GM18868 (cell line): ENCODE results near the gene CADM2.

Experiments
- ATAC-seq: cut with Tn5 transposase; IDR thresholded peaks from one replicate; pipeline ENCODE4 v1.9.1; 2021; ENCODE audit warnings: mild to moderate bottlenecking, moderate library complexity; ENCODE audit not compliant: unreplicated experiment

The CADM2 gene

DNA sequence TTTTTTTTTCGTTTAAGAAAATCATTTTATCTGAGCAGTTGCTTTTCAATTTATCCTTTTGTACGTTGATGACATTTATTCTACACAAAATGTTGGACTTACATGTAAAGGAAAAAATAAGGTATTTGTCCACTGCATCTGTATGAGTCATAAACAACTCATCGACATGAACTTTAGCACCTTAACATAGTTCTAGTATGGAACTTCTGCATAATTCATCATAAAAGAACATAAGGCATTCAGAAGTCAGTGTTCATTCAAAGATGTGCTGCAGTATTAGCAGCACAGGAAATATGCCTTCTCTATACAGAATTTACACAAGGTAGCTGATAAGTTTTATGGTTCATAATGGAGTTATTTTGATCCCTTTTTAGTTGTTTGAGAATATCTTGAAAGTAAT, 801.6 kb downstream of the CADM2 start:
- ATAC-seq: no peak

DNA sequence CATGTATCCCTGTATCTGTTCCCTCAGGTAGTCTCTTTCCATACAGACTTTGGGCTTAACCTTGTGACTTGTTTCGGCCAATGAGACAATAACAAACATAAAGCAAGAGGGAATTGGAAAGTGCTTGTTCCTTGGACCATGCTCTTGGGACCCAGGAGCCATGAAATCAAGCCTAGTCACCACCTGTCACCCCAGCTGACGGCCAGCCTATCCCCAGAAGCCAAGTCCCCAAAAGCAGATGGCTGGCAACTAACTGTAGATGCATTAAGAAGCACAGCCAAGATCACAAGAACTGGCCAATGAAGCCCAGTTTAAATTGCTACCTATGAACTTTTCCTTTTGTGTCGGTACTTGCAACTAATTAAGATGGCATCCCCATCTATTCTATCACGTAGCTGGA, 822.0 kb downstream of the CADM2 start:
- ATAC-seq: no peak

DNA sequence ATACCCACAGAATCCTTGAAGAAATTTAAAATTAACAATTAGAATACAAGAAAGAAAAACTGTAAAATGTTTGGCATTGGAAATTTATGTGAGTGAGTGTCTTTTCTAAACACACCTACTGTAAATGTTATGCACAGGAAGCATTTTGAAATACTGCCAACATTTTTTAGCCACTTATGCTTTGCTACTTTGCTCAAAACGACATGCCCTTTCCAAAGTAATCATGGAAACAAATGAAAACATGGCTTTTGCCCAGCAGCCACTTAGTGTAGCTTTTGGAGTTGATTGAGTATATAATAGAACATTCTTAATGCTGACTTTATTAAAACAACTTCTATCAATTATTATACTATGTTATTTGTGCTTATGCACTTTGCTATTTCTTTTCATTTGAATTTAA, 823.0 kb downstream of the CADM2 start:
- no peak for ATAC-seq

DNA sequence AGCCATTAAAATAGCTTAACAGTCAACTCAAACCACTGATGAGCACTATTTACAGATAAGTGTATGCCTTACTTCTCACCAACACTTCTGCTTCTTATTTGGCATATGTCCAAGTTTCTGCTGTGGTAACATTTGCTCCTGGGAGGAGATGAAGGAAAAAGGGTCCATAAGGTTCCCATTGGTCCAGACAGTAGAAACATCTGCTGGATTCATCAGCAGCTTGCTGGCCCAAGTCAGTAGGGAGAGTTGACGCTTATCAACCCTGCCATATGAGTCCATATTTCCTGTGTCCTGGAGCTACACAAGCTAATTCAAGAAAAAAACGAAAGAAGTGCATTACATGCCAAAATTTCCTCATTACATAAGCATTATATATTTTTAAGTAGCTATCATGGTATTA, 824.5 kb downstream of the CADM2 start:
- ATAC-seq: no peak

DNA sequence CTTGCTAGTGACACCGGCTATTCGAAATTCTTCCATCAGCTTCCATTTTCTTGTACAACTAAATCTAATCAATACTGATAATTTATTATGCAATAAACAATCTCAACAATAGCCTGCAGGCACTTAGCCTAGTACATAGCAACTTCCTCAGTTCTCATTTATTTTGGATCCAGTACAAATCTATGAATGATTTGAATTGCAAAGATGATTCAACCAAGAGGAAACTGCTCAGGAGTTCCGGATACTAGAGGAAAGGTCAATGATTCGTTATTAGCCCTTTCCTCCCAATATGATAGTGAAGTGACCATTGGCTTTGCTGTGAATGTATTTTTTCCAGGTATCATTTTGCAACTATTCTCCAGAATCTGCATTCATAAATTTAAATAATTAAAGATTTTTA, 827.0 kb downstream of the CADM2 start:
- no peak for ATAC-seq

DNA sequence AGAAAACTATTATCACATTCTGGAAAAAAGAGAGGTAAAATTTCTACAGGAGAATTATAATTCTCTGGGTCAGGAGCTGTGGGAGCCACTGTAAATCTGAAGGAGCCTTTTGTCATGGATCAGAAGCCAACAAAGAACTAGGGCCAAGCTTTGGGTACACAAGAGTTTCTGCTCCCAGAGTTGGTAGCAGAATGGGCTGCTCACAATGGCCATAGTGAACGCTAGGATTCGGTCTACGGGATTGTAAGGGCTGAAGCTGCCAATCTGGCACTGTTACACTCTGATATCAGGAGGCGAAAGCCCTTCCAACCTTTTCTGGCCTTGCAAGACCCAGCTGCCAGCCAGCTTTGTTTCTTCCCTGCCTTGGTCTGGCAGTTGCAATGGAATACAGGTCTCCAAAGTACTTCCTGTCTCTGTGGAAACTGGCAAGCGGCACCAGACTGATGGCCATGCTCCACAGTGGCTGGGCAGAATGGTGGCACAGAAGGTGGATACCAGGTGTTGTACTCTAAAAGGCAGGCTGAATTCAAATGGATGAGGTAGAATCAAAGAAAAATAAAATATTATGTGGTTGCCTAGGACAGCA, 831.7 kb downstream of the CADM2 start:
- ATAC-seq: no peak

DNA sequence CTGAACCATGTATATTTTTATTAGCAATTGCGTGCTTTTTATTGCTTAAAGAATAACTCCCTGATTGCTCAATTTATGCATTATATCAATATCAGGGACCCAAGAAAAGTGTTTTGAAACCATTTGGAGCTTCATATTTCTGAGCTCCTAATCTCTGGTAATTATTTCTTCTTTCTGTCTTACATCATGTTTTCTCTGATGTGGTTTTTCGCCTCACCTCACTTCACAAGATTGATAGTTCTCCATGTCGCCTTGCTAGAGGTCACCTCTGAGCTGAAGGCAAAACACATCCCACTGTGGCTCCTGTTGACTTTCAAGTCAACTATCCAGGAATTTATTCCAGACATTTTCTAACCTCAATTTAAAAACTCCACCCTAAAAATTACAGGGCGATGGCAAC, 837.4 kb downstream of the CADM2 start:
- no peak for ATAC-seq

DNA sequence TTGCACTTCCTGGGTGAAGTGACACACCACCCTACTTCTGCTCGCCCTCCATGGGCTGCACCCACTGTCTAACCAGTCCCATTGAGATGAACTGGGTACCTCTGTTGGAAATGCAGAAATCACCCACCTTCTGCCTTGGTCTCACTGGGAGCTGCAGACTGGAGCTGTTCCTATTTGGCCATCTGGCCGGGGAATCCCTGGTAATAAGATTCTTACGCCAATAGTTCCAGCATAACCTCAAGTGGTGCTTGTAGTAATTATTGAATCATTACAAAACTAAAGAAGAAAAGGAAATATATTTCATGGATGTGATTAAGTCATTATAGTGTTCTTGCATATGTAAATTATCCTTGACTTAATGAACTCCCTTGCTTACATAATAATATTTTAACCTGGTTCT, 841.9 kb downstream of the CADM2 start:
- ATAC-seq: no peak

DNA sequence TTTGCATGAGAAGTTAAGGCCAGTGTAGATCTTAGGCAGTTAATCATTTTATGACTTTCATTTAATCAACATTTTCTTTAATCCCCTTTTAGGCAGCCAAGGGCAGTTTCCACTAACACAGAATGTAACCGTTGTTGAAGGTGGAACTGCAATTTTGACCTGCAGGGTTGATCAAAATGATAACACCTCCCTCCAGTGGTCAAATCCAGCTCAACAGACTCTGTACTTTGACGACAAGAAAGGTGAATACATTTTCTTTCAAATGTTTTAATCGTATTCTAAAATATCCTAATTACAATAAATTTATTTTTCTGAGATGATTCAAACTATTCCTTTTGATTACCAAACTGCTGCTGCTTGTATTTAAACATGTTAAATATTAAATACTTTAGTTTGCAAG, 843.2 kb downstream of the CADM2 start:
- ATAC-seq: no peak

DNA sequence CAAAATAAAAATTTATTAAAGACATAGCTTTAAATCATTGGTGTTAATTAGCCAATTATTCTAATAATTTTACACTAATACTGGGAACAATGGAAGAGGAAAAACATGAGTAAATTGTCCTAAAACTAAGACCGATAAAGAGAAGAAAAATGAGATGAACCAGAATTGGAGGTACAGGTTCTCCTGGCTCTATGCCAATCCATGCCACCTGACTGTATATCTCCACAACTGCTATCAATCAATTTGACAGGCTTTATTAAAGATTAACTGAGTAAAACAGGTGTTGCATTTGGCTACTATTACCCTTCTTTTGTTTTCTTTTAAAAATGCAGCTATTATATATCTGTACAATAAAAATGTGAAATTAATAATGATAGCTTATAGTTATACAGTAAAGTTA, 850.0 kb downstream of the CADM2 start:
- no peak for ATAC-seq

DNA sequence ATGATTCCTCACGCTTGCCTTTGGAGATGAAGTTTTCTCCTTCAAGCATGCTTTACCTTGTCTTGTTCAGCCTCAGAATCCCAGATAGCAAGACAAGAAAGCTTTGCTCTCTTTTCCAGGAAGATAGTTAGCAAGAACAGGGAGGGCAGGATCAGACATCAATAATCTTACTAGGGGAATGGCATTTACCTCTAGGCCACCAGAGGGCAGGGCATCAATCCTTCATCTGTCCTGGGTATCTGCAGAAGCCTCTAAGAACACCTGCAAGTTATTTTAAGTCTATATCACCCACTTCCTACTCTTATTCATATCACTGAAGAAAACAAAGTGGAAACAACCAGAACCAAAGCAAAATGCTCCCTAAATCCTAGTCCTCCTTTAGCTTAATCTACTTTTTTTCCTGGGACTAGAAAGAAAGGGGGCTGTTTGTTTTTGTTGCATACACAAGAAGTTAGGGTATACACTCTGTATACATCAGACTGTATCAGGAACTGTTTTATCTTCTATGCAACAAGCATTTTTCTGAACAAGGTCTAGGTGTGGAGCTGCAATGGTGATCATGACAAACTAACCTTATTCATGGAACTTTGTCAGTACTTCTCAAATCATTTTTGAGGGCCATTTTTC, 862.5 kb downstream of the CADM2 start:
- ATAC-seq: peak; percentile 95

DNA sequence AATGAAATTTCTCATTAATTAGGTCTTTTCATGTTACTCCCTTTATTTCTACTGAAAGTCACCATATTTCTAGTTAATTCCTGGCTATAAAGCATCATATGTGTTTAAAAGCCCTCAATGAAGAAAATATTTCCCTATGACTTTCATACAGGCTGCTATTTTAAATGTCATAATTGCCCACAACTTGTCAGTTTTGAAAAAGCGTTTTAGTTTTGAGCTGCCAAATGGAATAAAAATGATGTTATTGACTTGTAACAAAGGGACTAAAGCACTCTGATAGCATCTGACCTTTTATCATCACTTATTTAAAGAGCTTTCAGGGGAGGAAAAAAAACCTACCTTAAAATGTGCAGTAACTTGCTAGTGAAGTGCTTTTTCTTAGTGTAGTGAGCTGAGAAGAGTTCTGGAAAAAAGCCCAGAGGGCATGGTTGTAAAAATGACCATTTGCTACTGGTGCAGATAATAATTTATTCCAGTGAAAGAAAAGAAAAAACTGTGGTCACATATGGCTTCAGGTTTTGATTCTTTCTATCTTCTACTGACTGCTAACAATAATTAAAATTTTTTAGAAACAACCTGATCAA, 877.2 kb downstream of the CADM2 start:
- ATAC-seq: no peak

DNA sequence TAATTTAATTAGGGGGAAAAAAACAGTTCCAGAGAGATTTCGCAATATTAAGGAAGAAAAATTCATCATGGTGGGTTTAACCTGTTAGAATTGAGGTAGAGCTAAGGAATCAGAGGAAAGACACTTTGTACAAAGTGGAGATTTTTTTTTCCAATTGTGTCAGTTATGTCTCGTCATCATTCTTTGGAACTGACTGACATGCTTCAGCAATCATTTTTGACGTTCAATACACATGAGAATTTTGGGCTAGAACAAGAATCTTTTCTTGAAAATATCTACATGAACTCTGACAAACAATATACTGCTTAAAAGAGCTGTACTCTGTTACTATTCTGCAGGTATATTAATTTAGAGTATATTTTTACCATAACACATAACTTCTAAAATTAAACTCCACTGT, 878.6 kb downstream of the CADM2 start:
- ATAC-seq: no peak

DNA sequence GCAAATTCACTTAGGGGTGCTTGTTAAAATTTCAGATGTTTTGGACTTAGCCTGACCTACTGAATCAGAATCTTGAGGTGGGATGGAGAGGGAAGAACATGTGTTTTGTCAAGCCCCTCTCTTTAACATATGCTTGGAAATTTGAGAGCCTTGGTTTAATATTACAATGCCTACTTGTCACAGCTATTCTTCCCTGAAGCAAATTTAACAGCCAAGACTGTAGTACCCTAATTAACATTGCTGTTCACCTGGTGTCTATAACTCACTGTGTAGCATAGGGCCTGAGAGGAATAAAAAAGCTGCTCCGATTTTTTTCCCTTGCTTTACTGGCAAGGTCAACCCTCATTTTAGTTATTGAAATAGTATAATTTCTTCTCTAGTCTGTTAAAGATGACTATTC, 880.1 kb downstream of the CADM2 start:
- no peak for ATAC-seq

DNA sequence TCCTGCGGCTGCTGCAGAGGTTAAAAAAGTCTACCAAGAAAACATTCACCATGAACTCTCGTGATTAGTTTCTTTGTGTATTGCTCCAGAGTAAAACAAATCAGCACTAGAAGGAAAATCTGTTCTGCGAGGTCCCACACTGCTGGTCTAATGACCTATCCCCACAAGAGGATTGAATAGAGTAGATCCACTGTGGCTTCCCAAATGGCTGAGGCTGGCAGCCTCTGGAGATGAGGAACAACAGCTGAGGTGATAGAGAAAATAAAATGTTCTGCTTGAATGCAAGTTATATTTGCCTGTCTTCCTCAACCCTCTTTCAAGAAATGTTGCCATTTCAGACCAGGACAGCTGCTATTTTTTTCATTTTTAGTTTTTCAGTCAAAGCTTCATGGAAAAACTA, 883.3 kb downstream of the CADM2 start:
- no peak for ATAC-seq

DNA sequence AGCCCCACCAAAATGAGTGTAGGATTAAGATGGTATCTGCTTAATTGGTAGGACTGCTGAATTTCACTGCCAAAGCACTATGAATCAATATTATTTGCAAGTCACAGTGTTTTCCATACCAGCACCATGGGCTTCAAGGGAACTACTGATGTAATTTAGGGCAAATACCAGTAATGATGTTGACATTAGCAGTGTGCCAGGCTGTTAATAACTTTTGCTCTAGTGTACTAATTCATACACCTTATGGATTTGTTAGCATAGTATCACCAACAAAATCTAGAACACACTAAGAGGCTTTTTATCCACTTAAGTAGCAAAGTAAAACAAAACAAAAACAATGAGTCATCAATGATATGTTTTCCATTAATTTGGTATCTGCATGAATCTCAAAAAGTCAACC, 888.2 kb downstream of the CADM2 start:
- no peak for ATAC-seq

DNA sequence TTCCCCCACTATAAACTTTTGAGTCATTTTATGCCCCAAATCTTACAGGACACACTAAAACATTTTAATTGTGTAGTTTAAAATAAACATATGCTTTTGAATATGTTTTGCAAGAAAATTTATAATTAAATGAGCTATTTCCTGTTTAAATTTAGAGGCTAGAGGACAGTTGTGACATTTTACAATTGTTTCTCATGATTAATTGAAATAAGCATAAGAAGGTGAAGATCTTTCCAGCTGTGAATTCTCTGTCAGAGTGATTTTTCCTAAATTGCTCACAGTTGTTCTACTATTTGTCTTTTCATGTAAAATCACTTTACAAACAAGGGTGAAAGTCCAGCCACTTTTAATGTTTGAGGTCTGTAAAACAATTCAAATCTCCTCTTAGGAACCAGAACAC, 892.3 kb downstream of the CADM2 start:
- no peak for ATAC-seq

DNA sequence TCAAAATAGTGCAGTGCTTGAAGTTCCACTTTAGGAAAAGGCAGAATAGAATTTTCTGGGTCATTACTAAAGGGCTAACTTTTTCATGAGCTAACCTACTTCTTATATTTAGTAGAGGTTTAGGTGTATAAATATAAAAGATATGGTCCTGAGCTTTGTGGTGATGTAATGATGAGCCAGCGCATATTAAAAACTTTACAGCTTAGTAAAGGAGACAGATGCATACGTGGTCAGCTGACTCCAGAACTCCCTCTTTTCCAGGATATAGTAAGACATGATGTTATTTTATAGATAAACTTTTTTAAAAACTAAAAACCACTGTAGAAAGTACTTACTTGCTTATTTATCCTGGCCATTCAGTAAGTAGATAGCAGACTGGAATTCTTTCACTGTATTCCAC, 895.0 kb downstream of the CADM2 start:
- ATAC-seq: no peak

DNA sequence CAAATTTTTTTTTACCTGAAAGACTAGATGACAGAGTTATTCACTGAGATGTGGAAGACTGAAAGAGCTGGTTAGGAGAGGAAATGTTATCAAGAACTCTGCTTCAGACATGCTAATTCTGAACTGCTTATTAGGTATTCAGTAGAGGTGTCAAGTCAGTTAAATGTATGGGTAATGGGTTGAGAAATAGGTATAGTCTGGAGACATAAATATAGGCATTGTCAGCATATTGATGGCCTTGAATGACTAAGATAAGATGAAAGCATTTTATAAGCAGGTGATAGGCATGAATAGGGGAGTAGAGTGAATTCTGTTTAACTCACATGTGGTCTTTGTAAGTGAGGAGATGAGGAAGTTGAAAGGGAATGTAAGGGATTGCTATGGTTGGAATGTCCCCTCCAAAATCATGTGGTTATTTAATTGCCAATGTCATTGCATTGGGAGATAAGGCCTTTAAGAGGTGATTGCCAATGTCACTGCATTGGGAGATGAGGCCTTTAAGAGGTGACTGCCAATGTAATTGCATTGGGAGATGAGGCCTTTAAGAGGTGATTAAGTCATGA, 904.2 kb downstream of the CADM2 start:
- no peak for ATAC-seq

DNA sequence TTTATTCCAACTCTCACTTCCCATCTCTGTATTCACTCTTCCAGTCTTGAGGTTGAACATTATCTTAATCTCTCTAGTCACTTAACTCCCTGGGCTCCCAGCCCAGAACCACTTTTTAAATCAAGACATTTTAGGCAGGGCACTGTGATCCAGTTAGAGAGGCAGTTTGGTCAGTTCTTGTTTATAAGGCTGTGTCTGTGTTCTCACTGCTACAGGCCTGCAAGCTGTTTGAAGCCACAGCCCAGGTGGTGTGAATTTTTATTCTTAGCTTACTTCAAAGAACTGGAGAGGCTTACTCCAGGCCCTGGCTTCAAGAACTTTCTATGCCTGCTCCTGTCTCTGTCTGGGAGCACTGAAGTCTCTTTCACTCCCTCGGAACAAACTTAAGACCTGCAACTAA, 906.1 kb downstream of the CADM2 start:
- no peak for ATAC-seq

DNA sequence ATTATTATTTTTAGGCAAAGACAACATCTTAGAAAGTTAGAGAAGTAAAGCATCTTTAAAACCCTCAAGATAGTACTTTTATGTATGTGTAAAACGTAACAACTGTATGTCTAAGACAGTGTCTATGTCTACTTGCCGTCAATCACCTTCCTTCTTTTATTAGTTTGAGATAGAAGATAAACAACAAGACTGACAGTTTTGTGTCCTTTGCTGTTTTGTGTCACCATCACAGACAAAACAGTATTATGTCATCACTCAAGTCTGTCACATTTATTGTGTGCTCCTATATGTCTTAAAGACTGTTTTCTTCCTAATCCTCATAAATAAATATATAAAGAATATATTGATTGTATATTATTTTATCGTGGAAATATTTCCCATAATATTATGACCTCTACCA, 908.3 kb downstream of the CADM2 start:
- ATAC-seq: no peak

DNA sequence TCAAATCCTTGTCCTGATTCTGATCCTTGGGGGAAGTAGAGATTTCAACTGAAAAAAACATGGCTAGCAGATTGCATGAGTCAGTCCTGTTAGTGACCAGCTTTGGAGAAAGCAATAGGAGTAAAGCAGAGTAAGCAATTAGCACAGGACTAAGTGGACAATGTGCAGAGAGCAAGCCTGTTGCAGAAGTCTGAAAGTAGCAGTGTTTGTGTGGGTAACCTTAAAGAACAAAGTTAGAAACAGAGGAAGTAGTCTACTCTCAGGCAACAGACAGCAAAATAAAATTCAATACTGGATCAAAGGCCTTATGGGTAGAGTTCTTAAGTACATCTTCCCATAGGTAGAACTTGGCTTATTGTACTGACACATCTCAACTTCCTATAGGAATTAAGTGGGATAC, 916.8 kb downstream of the CADM2 start:
- no peak for ATAC-seq

DNA sequence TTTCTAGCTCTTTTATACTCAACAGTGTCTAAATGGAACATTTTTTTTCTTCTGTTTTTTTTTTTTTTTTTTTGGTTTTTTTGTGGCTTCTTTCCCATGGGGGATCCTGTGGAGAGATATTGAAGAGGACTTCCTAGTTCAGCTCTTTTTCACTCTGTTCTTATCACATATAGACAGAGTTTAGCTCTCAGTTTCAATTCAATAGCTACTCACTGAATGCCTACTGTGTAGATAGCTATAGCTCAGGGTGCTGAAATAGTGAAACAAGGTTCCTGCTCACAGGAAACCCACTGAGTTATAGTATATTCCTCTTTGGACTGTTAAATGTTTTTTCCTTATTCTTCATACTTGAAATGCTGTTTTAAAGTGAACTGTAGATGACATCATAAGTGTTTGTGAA, 918.8 kb downstream of the CADM2 start:
- ATAC-seq: no peak
